HG02885 (cell line): ENCODE results near the gene GUCY2C.
"Not testable (repeated sequence)": the region's sequence is repeated elsewhere in the genome, so short reads cannot be mapped to it uniquely, and the experiment has no call there.

Experiments
- ATAC-seq: cut with Tn5 transposase; IDR thresholded peaks from one replicate; pipeline ENCODE4 v1.9.1; 2021; ENCODE audit warnings: mild to moderate bottlenecking; ENCODE audit not compliant: unreplicated experiment, poor library complexity

Gene GUCY2C

DNA sequence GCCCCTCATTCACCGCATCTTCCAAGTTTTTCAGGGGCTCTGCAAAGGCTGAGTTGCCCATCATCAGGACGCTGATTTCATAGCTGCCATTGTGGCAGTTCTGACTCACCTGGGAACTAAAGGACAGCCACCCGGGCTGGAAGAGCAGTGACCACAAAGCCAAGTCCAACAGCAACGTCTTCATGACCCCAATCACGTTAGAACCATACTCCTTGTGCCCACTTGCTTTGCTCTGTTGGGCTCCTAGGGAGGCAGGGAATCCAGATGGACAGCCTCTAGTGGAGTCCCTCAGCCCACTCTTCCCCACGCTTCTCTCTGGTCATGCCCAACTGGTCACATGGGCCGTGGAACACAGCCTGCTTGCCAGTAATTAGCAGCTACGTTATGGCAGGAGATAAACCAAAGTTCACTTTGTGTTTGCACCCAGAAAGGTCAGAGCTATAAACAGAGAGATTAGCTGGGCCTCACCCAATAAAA, at the start of gene GUCY2C:
Gene GUCY2C, minus strand, starts transcription at position 335 of the 477 bp plus-strand sequence. Its CDS starts 151 bp downstream, at position 184.
- no peak for ATAC-seq

DNA sequence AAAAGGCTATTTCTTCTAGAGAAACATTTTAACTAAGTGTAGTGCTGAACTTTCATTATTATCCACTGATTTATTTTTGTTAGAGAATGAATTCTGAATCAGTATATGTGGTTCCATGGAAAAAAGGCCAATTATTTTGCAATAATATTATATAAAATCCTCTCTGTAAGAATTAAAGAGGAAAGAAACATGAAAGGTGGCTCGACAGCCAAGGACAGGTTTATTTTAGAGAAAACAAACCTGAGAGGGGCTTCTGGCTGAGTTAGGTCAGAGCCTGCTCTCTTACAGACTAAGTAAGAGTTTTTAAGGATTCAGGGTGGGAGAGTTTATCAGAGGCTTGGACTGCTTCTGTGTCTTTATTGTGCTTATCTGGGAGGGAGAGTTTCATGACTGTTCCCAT, 46.7 kb upstream of the GUCY2C start:
- ATAC-seq: no peak

- no peak for ATAC-seq
These were observed 45.5 kb upstream of the GUCY2C start for GRCh38 chr12:14741942-14742341.

DNA sequence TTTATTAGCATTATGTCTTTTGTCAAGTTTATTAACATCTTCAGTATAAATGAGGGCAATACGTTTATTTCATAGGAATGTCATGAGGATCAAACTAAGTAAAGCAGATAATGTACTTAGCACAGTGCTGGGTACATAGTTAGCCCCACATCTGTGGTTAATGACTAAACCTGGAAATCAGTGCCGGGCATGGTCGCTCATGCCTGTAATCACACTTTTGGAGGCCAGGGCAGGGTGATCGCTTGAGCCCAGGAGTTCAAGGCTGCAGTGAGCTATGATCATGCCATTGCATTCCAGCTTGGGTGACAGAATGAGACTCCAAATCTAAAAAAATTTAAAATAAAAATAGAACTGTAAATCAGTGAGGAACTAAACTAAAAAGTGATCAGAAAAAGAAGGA, 44.8 kb upstream of the GUCY2C start:
- ATAC-seq: peak; percentile 53

- ATAC-seq: not testable (repeated sequence)
These were observed 40.0 kb upstream of the GUCY2C start for GRCh38 chr12:14736441-14736840.

DNA sequence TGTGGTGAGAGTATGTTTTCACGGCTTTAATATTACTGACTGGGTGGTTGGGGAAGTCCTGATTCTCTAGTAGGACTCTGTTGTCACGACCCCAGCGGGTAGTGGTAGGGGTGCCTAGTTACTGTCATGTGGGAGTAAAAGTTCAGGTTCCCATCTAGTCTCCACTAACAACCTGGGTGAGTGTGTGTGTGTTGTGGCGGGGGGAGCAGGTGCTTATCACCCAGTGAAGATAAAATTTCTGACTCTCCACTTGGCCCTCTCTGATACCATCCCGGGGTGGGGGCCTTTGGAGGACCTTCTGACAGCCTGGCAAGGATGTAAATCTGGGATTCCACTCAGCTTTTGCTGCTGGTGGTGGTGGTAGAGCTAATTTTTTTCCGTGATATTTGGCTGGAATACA, 35.4 kb upstream of the GUCY2C start:
- no peak for ATAC-seq

DNA sequence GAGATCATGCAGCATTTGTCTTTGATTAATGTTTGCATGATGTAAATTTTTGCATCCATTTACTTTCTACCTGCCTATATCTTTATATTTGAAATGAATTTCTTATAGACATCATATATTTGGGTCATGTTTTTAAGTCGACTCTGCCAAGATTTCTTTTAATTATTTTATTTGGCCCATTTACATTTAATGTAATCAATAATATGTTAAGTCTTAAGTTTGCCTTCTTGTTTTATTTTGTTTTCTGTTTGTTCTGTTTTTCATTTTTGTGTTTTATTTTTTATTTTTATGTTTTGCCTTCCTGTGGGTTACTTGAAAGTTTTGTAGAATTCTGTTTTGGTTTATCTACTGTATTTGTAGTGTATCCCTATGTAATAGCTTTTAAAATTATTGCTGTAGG, 33.2 kb upstream of the GUCY2C start:
- no peak for ATAC-seq

DNA sequence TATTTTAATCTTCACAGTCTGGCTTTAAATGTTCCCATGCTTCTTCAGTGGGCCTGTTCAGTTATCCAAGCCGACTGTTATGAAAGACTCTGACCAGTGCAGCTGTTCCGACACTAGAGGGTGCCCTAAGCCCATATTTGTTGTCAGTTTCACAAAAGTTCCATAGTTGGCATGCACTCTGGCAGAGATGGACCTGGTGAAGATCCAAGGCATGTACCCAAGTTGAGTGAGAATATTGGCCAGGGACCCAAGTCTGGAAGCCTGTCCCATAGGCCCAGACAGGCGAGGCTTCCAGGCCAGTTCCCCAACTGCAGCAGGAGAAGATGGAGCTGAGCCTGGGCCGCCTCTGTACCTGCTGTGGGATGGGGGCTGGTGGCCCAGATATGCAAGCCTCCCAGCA, 27.4 kb upstream of the GUCY2C start:
- ATAC-seq: no peak

GRCh38 chr12:14716848-14717444, 20.5 kb upstream of the GUCY2C start:
- ATAC-seq: peak; percentile 84

DNA sequence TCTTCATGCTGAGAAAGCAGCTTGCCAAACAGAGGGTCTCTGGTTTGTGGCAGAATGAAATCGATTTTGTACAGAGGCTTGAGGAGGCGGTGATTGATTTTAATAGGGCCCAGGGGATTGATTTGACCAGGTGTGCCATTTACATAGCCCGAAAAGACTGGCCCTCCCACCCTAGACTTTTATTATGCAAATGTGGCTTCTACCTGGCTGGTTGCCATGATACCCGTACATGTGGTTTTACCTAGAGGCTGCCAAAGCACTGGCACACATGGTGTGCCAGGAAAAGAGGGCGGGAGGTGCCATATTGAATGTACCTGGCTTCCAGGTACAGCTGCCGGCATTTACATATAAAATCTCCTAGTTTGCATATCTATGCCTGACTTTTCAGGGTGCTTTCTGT, 18.0 kb upstream of the GUCY2C start:
- no peak for ATAC-seq

GRCh38 chr12:14710632-14711320, 14.4 kb upstream of the GUCY2C start:
- ATAC-seq: no peak

- no peak for ATAC-seq
These were observed 5.6 kb upstream of the GUCY2C start for GRCh38 chr12:14701809-14702568.

DNA sequence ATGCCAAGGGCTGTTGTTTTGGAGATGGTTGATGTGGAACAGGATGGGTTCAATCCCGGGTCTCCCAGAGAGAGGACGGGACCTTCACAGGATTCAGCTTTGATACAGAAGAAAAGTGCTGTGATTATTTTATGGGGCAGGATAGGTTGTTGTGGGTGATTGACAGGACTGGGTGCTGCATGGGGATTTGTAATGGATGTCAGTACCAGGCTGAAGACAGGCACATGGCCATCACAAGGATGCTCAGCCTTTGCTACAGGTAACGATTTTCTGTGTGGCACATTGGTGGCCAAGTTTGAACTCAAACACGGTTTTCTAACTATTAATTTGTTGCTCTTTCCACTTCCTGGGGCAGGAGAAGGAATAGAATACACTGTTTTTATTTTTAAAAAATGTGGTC, 4.5 kb upstream of the GUCY2C start:
- no peak for ATAC-seq

DNA sequence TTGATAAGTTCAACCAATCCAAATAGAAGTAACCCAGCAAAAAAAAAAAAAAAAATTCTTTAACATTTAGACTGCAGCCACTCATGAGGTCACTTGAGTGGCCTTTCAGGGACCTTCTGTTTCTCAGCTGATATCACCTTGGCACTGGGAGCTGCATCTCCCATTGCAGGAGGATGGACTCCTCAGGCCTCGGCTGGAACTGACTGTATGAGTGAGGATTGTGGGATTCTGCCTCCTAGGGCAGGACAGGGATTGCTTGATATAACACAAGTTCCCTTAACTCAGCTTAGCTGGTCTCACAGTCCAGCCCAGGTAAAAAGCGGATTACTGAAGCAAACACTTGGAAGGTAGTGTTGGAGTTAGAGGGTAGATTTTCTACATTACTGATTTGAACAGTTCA, 3.5 kb upstream of the GUCY2C start:
- no peak for ATAC-seq

GRCh38 chr12:14698555-14698954, 2.2 kb upstream of the GUCY2C start:
- ATAC-seq: no peak

GRCh38 chr12:14695715-14696141, 671 bp downstream of the GUCY2C start:
- no peak for ATAC-seq

DNA sequence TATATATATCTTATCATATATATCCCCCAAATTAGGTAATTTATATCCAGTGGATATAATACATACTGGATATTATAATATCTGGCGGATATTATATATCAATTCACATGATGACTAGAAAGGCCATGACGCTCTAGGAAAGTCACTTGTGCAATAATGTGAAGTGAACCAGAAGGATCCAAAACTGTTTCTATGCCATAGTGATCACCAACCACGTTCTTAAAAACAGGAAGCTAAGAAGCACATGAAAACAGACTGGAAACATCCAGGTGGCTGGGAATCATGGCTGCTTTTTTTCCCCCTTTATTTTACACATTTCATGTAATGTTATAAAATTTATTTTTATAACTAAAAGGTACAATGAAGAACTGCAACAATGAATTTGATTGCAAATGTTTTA, 1.4 kb downstream of the GUCY2C start:
- no peak for ATAC-seq

GRCh38 chr12:14694145-14694714, 2.2 kb downstream of the GUCY2C start:
- ATAC-seq: no peak

GRCh38 chr12:14693116-14693515, 3.3 kb downstream of the GUCY2C start:
- ATAC-seq: no peak

DNA sequence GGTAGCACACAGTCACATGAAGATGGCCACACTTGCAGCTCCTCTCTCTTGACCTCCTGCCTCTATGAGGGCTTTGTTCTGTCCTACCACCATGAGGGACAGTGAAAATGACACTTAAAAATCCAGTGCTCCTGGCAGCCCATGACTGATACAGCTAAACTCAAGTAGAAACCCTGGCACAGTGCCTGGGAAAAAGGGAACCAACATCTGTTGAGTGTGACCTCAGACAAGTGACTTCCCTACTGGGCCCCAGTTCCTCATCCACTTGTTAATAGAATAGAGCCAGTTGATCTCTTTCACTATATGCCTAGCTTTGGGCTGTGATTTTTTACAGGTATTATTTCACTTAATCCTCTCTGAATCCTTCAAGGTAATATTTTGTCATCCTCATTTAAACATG, 4.8 kb downstream of the GUCY2C start:
- ATAC-seq: peak; percentile 61

- ATAC-seq: peak; percentile 52
These were observed 6.4 kb downstream of the GUCY2C start for GRCh38 chr12:14689996-14690395.
